Mucosa of descending colon (tissue), 3 donors: ENCODE measurements around the gene FOXP3. TPM values are rescaled to one million over a fixed set of nuclear protein-coding genes. Genes with fewer than 3 reads are reported as not detected.

Experiments
- ATAC-seq: fragments of 200-7000 bp; cut with Tn5 transposase; one replicate; pipeline ENCODE4 v1.9.1; 2020; ENCODE audit warnings: mild to moderate bottlenecking, moderate library complexity
- DNase-seq, 3 donors: peaks; one replicate each; pipeline ENCODE4 v3.0.0-alpha.2; 2020
- H3K36me3 ChIP-seq: fragments of 200-600 bp; one replicate; pipeline ENCODE4 v1.8.0; 2021; ENCODE audit warnings: low read depth, mild to moderate bottlenecking
- H3K4me1 ChIP-seq: fragments of 200-600 bp; one replicate; pipeline ENCODE4 v1.8.0; 2021; ENCODE audit warnings: low read depth, mild to moderate bottlenecking
- H3K4me3 ChIP-seq: fragments of 200-600 bp; one replicate; pipeline ENCODE4 v1.8.0; 2021; ENCODE audit warnings: mild to moderate bottlenecking
- H3K9me3 ChIP-seq: fragments of 200-600 bp; one replicate; pipeline ENCODE4 v1.8.0; 2021; ENCODE audit warnings: mild to moderate bottlenecking
- intact Hi-C, 2 donors: fragments of 100-400 bp; cut with DNase I in 1 of 2; cut with micrococcal nuclease in 1 of 2; formaldehyde crosslinking; loops; one replicate each; pipeline versions ENCODE4 v1.11.0 to v1.11.1; 2022; cut with DNase I, micrococcal nuclease
- total RNA-seq, 3 donors: library from RNA; stranded (reverse); fragmentation: NEBNext Ultra II Directional in 2 of 3; extraction: Animal tissue kit (Norgen Biotek cat#: 25700) in 2 of 3; gene quantifications; one replicate each; pipeline versions ENCODE4 v1.2.1 to v1.2.4, GENCODE V29; 2021 to 2023
- TF ChIP-seq, protein P1 (sequence below): fragments of 200-600 bp; IDR thresholded peaks from one replicate; pipeline ENCODE4 v1.8.0; 2022; ENCODE audit warnings: antibody characterized with exemption, mild to moderate bottlenecking
- donor health status: DM: no; HTN: no; CAD: no; lungs with moderate emphysema.
- donor health status: DM: no; HTN: no; CAD: no.
- donor health status: DM: no; HTN: yes; CAD: no.

FOXP3 gene
- total RNA-seq, 3 donors from 2014 or later, result 0.72 TPM; not detected in 2

- H3K4me1 ChIP-seq, result no peaks in the 10 kb centered on the region
- DNase-seq, result no peak
- intact Hi-C loops, result no loop called here
- H3K4me3 ChIP-seq, result no peak within 1 kb of the TSS
- ATAC-seq, result no peak
- no peaks in the 10 kb centered on the region for H3K36me3 ChIP-seq
- H3K9me3 ChIP-seq, result no peaks in the 10 kb centered on the region
- TF ChIP-seq, protein P1, sequence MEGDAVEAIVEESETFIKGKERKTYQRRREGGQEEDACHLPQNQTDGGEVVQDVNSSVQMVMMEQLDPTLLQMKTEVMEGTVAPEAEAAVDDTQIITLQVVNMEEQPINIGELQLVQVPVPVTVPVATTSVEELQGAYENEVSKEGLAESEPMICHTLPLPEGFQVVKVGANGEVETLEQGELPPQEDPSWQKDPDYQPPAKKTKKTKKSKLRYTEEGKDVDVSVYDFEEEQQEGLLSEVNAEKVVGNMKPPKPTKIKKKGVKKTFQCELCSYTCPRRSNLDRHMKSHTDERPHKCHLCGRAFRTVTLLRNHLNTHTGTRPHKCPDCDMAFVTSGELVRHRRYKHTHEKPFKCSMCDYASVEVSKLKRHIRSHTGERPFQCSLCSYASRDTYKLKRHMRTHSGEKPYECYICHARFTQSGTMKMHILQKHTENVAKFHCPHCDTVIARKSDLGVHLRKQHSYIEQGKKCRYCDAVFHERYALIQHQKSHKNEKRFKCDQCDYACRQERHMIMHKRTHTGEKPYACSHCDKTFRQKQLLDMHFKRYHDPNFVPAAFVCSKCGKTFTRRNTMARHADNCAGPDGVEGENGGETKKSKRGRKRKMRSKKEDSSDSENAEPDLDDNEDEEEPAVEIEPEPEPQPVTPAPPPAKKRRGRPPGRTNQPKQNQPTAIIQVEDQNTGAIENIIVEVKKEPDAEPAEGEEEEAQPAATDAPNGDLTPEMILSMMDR, result no peak
Observed at GRCh38 chrX:49233176-49233575, 31.3 kb downstream of the FOXP3 start, which contains the start of gene CACNA1F. CACNA1F (minus strand) TSS chrX:49233340; CDS start chrX:49233309, 31 bp downstream.

- Histone ChIP-seq H3K4me1 (no peaks in the 10 kb centered on the region), H3K36me3 (no peaks in the 10 kb centered on the region)
Observed at GRCh38 chrX:49232525-49232924, 32.0 kb downstream of the FOXP3 start.

GRCh38 chrX:49231333-49232000, 33.0 kb downstream of the FOXP3 start:
- intact Hi-C loops, result no loop called here
- ATAC-seq (no peak), DNase-seq (no peak)
- Histone ChIP-seq H3K4me1 (no peaks in the 10 kb centered on the region), H3K36me3 (no peaks in the 10 kb centered on the region), H3K9me3 (no peaks in the 10 kb centered on the region), H3K4me3 (no peak overlapping the region)
- TF ChIP-seq, protein P1, result no peak

More at GRCh38 chrX:49232525-49232924, 32.0 kb downstream of the FOXP3 start:
- TF ChIP-seq, protein P1, result no peak
- intact Hi-C loops, result no loop called here
- ATAC-seq (no peak), DNase-seq (no peak)
- no peaks in the 10 kb centered on the region for H3K9me3 ChIP-seq
- no peak overlapping the region for H3K4me3 ChIP-seq

DNA sequence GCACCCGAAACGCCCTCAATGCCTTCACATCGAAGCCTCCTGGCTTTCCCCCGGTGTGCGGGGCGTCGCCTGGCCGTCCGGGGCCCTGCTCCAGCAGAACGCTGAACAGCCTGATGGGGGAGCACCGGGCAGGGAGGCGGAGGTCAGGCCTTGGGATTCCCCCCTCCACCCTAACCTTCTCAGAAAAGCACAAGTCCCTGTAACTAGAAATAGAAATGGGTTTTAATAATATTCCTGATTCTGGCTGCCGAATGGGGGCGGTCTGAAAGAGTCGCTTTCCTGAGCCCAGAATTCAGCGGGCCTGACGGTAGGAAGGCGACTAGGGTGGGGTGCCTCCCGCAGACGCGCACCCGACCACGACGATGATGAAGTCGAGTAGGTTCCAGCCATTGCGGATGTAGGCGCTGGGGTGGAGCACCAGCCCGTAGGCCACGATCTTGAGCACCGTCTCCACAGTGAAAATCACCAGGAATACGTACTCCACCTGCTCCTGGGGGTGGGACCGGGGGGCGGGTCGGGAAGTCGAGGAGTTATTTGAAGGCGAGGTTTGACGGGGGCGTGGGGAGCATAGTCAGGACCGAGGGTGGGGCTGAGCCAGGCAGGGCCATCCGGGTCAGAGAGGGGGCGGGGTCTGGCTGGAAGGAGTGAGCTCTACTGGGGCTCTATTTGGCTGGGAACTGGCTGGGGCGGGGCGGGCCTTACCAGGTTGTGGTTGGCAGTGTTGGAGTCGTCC, 33.8 kb downstream of the FOXP3 start:
- Histone ChIP-seq H3K9me3 (no peaks in the 10 kb centered on the region), H3K4me1 (no peaks in the 10 kb centered on the region), H3K36me3 (no peaks in the 10 kb centered on the region), H3K4me3 (no peak overlapping the region)
- DNase-seq (peak; percentile 87 to 91 (median 88)), ATAC-seq (peak; percentile 89)
- intact Hi-C loops, result no loop called here
- TF ChIP-seq, protein P1, result no peak

- ATAC-seq (no peak), DNase-seq (no peak)
- Histone ChIP-seq H3K36me3 (no peaks in the 10 kb centered on the region), H3K4me3 (no peak overlapping the region), H3K9me3 (no peaks in the 10 kb centered on the region), H3K4me1 (no peaks in the 10 kb centered on the region)
- TF ChIP-seq, protein P1, result no peak
- intact Hi-C loops, result no loop called here
Observed at GRCh38 chrX:49228185-49228584, 36.3 kb downstream of the FOXP3 start.
